Hematopoietic multipotent progenitor cell treated with erythropoietin and hydrocortisone succinate and interleukin-3 and kit ligand, for 15 days (in vitro differentiated cells): ENCODE results near the gene ATP1A2.
A peak's percentile ranks its signal among the peaks of the same experiment; 100 is the strongest.

Experiments
- DNase-seq: peaks from one replicate; pipeline ENCODE4 v3.0.0-alpha.2; 2015; ENCODE audit warnings: low spot score

The ATP1A2 gene

GRCh38 chr1:160177231-160177630 is 61.7 kb downstream of the ATP1A2 start:
- DNase-seq: no peak

GRCh38 chr1:160177667-160178066 is 62.1 kb downstream of the ATP1A2 start:
- DNase-seq: no peak

GRCh38 chr1:160178731-160179130 is 63.2 kb downstream of the ATP1A2 start:
- no peak for DNase-seq

GRCh38 chr1:160179336-160179735 is 63.8 kb downstream of the ATP1A2 start:
- peak; percentile 45 for DNase-seq

- no peak for DNase-seq
These were observed 70.7 kb downstream of the ATP1A2 start for GRCh38 chr1:160186246-160186645.

- no peak for DNase-seq
These were observed 71.2 kb downstream of the ATP1A2 start for GRCh38 chr1:160186729-160187128.

GRCh38 chr1:160187407-160187806 is 71.8 kb downstream of the ATP1A2 start:
- no peak for DNase-seq

GRCh38 chr1:160188341-160188740 is 72.8 kb downstream of the ATP1A2 start:
- no peak for DNase-seq

- DNase-seq: no peak
These were observed 74.4 kb downstream of the ATP1A2 start, which contains the start of gene CASQ1 for GRCh38 chr1:160189649-160190625. CASQ1 (plus strand) TSS chr1:160190575; CDS start chr1:160190752, 177 bp downstream.

GRCh38 chr1:160191756-160192155 is 76.2 kb downstream of the ATP1A2 start:
- DNase-seq: no peak

- DNase-seq: no peak
These were observed 76.7 kb downstream of the ATP1A2 start for GRCh38 chr1:160192234-160192633.
